GM21526 (cell line): ENCODE measurements around the gene RPH3AL.
"Not testable (repeated sequence)": the region's sequence is repeated elsewhere in the genome, so short reads cannot be mapped to it uniquely, and the experiment has no call there.

Experiments used
- ATAC-seq: cut with Tn5 transposase; IDR thresholded peaks from one replicate; pipeline ENCODE4 v1.9.1; 2021; ENCODE audit warnings: moderate library complexity; ENCODE audit not compliant: unreplicated experiment, low FRiP score

RPH3AL gene

GRCh38 chr17:283911-284675 lies 68.5 kb downstream of the RPH3AL start:
- ATAC-seq, result no peak

DNA sequence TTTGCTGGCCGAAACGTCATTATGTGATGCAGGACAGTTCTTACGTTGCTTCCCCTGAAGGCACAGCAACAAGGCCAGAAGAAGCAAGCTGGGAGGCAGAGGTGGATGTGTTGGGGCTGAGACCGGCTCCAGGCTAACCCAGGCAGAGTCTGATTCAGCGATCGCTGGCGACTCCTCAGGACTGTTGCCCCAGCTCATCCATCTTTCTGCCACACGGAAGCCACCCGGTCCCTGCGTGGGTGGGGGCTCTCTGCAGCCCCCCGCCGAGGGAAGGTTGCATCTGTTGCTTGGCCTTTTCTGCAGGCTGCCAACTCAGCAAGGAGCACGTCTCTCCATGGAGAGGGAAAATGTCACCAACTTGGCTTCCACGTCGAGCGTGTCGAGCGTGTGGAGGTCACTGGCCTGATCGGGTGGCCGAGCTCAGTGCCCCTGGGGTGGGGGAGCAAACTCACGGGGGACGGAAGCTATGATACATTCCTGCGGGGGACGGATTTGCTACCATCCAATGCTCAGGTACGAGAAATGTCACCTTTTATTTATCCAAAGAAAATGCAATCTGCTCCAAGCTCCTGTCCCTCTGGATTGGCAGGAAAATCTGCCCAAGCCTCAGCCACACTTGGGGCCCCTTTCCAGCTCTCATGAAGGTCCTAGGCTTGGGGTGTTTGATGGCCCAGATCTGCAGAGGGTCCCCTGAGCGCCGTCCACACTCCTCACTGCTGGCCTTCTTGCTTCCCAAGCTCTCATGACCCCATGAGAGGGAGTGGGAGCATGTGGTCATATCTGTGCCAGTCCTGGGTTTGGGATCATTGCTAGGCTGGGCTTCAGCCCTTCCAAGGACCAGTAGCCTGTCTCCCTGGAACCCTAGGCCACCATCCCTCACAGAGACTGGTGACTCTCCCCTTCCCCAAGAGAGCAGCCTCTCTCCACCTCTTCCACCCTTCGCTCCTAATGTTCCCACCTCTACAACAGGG lies 69.4 kb downstream of the RPH3AL start:
- no peak for ATAC-seq

DNA sequence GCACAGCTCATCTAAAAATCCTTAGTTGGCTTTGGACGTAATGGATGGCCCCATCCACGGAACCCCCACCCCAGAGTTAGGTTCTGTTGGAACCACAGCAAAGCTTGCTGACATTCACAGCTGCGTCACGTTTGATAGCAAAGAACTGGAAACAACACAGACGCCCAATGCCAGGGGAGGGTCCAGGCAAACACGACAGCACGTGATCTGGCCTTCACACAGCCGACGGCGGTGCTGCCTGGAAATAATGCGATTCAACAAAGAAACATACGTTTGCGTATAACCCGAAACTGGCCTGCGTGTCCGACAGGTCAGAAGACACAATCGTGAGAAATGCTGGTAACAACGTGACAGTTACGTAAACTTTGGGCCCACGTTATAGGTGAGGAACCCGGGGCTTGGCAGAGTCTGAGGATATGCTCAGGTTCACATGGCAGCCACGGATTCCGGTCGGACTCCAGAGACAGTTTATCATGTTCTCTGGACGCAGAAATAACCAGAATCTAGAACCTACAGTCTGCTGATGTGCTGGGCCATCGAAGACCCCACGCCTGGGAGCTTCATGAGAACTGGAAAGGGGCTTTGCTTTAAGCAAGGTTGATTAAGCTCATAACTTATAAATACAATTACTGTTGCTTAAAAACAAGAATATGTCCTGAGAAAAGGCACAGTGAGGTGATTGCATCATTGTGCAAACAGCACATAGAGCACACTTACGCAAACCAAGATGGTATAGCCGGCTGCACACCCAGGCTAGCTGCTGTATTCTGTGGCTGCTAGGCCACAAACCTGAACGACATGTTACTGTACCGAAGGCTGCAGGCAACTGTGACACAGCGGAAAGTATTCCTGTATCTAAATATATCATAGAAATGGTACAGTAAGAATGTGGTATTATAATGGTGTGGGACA lies 70.4 kb downstream of the RPH3AL start:
- ATAC-seq, result no peak

GRCh38 chr17:281365-281999 lies 71.1 kb downstream of the RPH3AL start:
- ATAC-seq, result no peak

- no peak for ATAC-seq
Measured at GRCh38 chr17:280901-281300, 71.7 kb downstream of the RPH3AL start.

- no peak for ATAC-seq
Measured at GRCh38 chr17:280216-280615, 72.4 kb downstream of the RPH3AL start.

DNA sequence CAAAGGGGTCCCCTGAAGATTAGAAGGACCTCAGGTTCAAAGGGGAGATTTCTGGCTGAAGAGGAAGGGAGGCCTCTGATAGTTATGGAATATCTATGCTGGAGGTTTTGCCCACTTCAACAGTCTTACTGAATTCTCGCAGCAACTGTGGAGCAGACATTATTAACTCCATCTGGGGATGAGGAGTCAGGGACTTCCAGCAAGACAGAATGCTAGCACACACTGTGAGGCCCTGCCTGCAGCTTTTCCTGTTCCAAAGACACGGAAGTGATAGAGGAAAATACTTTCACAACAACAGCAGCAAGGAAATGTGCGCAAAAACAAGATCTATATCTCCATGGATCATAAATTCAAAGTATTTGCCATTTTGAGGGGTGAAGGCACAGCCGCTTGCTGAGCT lies 72.8 kb downstream of the RPH3AL start:
- no peak for ATAC-seq

GRCh38 chr17:279331-279730 lies 73.3 kb downstream of the RPH3AL start:
- ATAC-seq, result no peak

DNA sequence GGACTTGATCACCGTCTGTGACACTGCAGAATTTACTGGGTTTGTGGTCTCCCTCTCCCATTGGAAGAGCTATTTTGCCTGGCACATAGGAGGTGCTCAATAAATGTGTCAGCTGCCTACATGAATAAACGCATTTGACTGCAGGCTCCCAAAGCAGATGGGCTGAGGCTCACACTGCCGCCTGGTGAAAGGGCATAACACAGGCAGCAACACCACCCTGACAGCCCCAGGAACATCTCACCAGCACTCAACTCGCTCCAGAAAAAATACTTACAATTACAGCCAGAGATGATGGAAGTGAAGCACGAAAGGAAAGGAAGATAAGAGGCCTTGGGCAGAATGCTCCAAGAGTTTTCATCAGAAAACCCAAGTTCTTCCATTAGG lies 73.9 kb downstream of the RPH3AL start:
- ATAC-seq, result no peak

- ATAC-seq, result no peak
Measured at GRCh38 chr17:278055-278675, 74.4 kb downstream of the RPH3AL start.

GRCh38 chr17:274902-275301 lies 77.7 kb downstream of the RPH3AL start:
- no peak for ATAC-seq

DNA sequence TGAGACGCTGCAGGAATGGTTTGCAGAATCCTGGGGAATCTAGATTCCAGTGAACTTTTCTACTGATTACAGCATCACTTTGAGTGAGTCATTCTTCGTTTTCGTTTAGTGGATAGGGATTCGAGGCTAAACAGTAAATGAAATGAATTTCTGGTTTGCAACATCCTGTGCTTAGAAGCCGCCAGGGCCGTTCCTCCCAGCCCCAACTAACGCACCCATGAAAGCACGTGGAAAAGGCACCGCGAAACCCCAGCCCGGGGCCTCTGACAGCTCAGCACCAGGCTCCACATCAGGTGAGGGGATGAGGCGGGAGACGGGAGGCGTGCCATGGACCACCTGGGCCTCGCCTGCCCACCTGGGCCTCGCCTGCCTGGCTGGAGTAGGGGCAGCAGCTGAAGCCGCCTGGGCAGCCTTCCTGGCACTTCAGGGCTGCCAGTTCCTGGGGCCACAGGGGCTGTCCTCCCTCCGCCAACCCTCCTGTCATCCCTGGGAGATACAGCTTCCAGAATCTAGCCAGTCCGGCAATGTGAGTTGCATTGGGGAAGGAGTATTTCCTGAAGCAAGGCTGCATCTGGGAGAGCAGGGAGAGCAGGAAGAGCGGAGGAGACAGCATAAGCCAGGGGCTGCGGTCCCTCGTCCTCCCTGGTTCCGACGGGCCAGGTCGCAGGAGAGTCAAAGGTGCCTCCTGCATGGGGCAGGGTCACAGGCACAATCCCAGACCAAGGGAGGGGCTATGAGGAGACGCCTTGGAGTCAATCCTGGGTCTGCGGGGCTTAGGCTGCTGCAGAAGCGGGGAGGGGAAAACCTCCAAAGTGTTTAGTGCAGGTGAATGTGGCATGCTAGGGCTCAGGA lies 78.4 kb downstream of the RPH3AL start:
- no peak for ATAC-seq

- not testable (repeated sequence) for ATAC-seq
Measured at GRCh38 chr17:272856-273255, 79.8 kb downstream of the RPH3AL start.

DNA sequence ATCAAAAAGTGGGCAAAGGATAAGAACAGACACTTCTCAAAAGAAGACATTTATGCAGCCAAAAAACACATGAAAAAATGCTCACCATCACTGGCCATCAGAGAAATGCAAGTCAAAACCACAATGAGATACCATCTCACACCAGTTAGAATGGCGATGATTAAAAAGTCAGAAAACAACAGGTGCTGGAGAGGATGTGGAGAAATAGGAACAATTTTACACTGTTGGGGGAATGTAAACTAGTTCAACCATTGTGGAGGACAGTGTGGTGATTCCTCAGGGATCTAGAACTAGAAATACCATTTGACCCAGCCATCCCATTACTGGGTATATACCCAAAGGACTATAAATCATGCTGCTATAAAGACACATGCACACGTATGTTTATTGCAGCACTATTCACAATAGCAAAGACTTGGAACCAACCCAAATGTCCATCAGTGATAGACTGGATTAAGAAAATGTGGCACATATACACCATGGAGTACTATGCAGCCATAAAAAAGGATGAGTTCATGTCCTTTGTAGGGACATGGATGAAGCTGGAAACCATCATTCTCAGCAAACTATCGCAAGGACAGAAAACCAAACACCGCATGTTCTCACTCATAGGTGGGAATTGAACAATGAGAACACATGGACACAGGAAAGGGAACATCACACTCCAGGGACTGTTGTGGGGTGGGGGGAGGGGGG lies 80.5 kb downstream of the RPH3AL start:
- not testable (repeated sequence) for ATAC-seq

- ATAC-seq, result no peak
Measured at GRCh38 chr17:269616-270514, 82.7 kb downstream of the RPH3AL start.

GRCh38 chr17:266701-267667 lies 85.6 kb downstream of the RPH3AL start:
- ATAC-seq, result no peak
